GM13976 (cell line): ENCODE measurements around the gene XCR1.
"Not testable (repeated sequence)": the region's sequence is repeated elsewhere in the genome, so short reads cannot be mapped to it uniquely, and the experiment has no call there.

ENCODE experiments used
- DNase-seq: peaks from one replicate; pipeline ENCODE4 v3.0.0; 2012; ENCODE audit warnings: low spot score
- CTCF ChIP-seq: IDR thresholded peaks from 2 replicates; pipeline ENCODE4 v1.5.1; 2012; ENCODE audit warnings: borderline replicate concordance, mild to moderate bottlenecking; ENCODE audit not compliant: insufficient read depth; ENCODE audit errors: extremely low read depth, missing control alignments, control extremely low read depth
- in situ Hi-C: fragments of 300-500 bp; cut with MboI; formaldehyde crosslinking; loops from one replicate; pipeline ENCODE4 v1.12.0; 2022; ENCODE audit warnings: low sequenced_read_pairs, mixed read lengths, inconsistent platforms; ENCODE audit not compliant: unreplicated experiment

The XCR1 gene

GRCh38 chr3:46059432-46059831 lies 32.1 kb upstream of the XCR1 start:
- in situ Hi-C loops, result no loop called here
- no peak for DNase-seq
- no peak for TF ChIP-seq CTCF

GRCh38 chr3:46058981-46059380 lies 31.7 kb upstream of the XCR1 start:
- no peak for TF ChIP-seq CTCF
- DNase-seq, result no peak
- in situ Hi-C loops, result no loop called here

- DNase-seq, result no peak
- in situ Hi-C loops, result no loop called here
- TF ChIP-seq CTCF, result no peak
Measured at GRCh38 chr3:46057716-46058115, 30.4 kb upstream of the XCR1 start.

- in situ Hi-C loops, result no loop called here
- no peak for TF ChIP-seq CTCF
- DNase-seq, result no peak
Measured at GRCh38 chr3:46056686-46057085, 29.4 kb upstream of the XCR1 start.

- in situ Hi-C loops, DNase-seq: not testable (repeated sequence)
Measured at GRCh38 chr3:46053761-46054515, 26.7 kb upstream of the XCR1 start.

- DNase-seq, in situ Hi-C loops: not testable (repeated sequence)
Measured at GRCh38 chr3:46053265-46053664, 26.0 kb upstream of the XCR1 start.

- TF ChIP-seq CTCF, result no peak
- in situ Hi-C loops, result no loop called here
Measured at GRCh38 chr3:46052531-46052930, 25.2 kb upstream of the XCR1 start.

GRCh38 chr3:46049093-46049492 lies 21.8 kb upstream of the XCR1 start:
- no peak for DNase-seq
- in situ Hi-C loops, result no loop called here
- no peak for TF ChIP-seq CTCF

More at GRCh38 chr3:46052531-46052930, 25.2 kb upstream of the XCR1 start:
- no peak for DNase-seq

GRCh38 chr3:46046231-46046630 lies 18.9 kb upstream of the XCR1 start:
- DNase-seq, in situ Hi-C loops: not testable (repeated sequence)
